GM03348 (cell line): ENCODE measurements around the gene KCMF1.

Experiments
- DNase-seq: peaks from one replicate; pipeline ENCODE4 v3.0.0; 2012; ENCODE audit warnings: low spot score

KCMF1 gene

DNA sequence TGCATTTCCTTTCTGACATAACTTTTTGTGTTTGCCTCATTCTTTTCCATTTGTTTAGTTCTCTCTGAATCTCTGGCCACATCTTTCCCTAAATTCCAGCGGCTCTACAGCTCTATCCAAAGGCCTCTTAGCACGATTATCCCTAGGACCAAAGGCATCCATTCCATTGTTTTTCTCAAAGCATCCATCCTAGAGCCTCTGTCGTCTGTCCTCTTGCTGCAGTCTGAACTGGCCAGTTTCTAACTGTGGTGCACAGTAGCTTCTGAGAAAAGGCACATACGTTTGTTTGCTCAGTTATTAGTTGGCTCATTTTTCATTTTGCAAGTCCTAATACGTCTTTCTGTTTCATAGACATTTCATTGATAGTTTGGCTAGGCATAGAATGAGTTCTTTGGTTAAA is 116.6 kb downstream of the KCMF1 start:
- DNase-seq = no peak

DNA sequence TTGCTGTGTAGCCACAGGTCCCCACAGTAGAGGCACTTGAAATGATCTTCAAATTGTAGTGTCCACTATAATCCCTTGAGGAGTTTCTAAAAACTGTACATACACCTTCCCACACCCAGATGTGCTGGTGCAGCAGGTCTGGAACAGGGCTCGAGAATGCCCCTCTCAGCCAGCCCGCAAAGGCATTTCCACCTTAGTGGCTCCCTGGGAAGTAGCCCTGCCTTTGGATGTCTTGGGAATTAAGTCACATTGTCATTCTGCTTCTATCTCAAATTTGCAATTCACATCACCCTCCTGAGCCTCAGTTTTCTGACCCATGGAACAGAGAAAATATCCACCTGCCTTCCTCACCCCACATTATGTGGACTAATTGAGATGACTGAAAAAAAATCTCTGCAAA is 118.0 kb downstream of the KCMF1 start:
- DNase-seq = no peak

DNA sequence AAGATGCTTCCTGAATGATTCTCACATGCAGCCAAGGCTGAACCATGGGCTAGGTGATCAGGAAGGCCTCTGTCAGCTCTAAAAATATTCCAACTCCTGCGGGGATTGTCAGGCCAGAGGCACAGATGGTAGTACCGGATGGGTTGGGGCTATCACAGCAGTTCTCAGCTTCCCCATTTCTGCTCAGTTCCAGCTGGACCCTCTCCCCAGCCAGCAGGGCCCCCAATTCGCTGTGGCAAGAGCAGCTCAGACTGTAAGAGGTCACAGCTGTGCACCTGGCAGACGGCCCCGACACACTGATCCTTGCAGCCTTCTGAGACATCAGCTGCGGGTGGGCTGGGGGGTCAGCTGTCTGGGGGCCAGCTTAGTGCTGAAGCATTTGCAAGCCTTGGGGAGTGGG is 118.6 kb downstream of the KCMF1 start:
- no peak for DNase-seq

DNA sequence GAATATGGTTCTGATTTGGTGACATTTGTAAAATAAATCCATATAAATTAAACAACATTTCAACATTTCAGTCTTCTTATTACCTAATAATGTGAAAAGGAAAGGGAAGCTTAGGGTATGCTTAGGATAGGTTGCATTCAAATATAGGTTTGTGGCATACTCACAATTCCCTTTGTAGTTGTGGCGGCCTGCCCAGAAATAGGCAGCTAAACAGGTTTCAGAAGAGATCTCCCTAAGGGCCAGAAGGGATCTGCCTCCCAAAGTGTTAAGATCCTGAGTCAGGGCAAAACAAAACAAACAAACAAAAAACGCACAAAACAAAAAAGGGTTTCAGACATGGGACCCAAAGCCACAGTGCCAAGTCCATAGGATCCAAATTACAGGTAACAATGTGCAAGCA is 120.9 kb downstream of the KCMF1 start:
- DNase-seq = no peak

DNA sequence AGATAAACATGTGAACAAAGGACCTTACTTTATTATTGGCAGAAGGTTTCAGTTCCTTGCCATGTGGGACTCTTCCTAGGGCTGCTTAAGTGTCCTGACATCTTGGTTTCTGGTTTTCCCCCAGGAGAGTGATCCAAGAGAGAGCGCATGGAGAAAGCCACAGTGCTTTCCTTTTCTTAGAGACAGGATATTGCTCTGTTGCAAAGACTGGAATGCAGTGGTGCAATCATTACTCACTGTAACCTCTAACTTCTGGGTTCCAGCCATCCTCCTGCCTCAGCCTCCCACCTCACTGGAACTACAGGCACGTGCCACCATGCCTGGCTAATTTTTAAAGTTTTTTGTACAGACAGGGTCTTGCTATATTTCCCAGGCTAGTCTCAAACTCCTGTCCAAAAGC is 124.1 kb downstream of the KCMF1 start:
- DNase-seq = peak; percentile 41

DNA sequence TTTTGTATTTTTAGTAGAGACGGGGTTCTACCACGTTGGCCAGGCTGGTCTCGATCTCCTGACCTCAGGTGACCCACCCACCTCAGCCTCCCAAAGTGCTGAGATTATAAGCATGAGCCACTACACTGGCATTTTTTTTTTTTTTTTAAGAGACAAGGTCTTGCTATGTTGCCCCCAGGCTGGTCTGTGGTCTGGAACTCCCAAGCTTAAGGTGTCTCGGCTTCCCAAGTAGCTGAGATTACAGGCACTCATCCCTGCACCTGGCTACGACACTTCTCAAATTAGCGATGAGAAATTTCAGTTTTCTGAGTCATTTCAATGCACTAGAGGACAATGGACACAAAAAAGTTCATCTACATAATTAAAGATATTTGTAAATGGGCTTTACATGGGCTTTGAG is 125.7 kb downstream of the KCMF1 start:
- DNase-seq = no peak

DNA sequence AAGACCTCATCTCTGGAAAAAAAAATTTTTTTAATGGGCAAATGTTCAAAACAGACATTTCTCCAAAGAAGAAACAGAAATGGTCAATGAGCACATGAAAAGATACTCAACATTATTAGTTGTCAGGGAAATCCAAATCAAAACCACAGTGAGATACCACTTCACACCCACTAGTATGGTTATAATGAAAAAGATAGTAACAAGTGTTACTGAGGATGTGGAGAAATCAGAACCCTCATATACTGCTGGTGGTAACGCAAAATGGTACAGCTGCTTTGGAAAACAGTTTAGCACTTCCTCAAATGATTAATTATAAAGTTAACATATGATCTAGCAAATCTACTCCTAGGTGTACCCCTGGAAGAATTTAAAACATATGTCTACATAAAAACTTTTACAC is 133.3 kb downstream of the KCMF1 start:
- no peak for DNase-seq

DNA sequence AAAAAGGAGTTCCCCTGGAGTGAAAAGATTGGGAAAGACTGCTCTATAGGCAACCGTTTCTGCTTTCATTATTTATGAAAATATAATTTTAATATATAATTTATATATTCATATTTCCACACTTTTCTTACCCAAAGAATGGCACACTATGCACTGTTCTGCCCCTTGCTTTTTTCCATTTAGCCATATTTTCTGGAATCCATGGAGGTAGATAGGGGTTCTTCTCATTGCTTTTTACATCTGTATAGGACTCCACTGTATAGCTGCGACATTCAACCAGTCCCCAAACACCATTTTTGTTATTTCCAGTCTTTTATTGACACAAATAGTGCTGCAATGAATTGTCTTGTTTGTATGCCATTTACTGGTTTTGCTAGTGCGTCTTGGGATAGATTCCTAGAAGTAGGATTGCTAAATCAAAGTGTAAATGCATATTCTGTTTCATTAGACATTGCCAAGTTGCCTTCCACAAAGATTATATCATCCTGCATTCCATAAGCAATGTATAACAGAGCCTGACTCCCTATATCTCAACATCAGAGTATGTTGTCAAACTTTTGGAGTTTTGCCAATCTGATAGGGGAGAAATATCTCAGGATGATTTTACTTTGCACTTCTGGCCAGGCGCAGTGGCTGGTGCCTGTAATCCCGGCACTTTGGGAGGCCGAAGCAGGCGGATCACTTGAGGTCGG is 135.7 kb downstream of the KCMF1 start:
- DNase-seq = peak; percentile 29
